K562 (cell line): ENCODE results near the gene POU4F2. TPM values are rescaled to one million over a fixed set of nuclear protein-coding genes. Genes with fewer than 3 reads are reported as not detected.

Experiments used
- ATAC-seq: fragments of 200-7000 bp; cut with Tn5 transposase; 3 replicates; pipeline ENCODE4 v1.9.1; 2020; ENCODE audit warnings: moderate library complexity
- BruUV-seq: library from RNA; stranded (reverse); fragments of 400-500 nt; replicated peaks from 2 replicates; lab custom pipeline; 2021; lab: Mats Ljungman, UMichigan
- CTCF ChIA-PET: fragments of 300-600 bp; formaldehyde crosslinking; extraction: SDS; loops from one replicate; lab custom pipeline; 2021; ENCODE audit warnings: low intra/inter-chr PET ratio; lab: Yijun Ruan, JAX
- POLR2A ChIA-PET: fragments of 300-600, 350-650 bp; sonication (Branson Sonifier 250); formaldehyde crosslinking; extraction: SDS; loops from one replicate; lab custom pipeline; 2021; ENCODE audit warnings: antibody characterized with exemption, inconsistent platforms; lab: Yijun Ruan, JAX
- DNase-seq, 4 experiments: peaks; one replicate each; pipeline versions ENCODE4 v3.0.0 to v3.0.0-alpha.2; 2011 to 2018; ENCODE audit warnings: low spot score in 3 of 4, mixed read lengths in 3 of 4; ENCODE audit errors: extremely low read depth in 1 of 4
- FAIRE-seq: peaks from 2 replicates; lab custom pipeline; 2011; peaks lifted over from hg19 to GRCh38; lab: Jason Lieb, UNC
- H2AFZ ChIP-seq: 2 replicates; pipeline ENCODE4 v1.6.0; 2011; ENCODE audit warnings: low read depth, low read length, control low read depth, inconsistent platforms
- H3K27ac ChIP-seq: fragments of 200-600 bp; 3 replicates; pipeline ENCODE4 v1.8.0; 2011; ENCODE audit warnings: low read depth, mild to moderate bottlenecking, control low read depth, inconsistent platforms, low read length, moderate library complexity, mixed read lengths; ENCODE audit errors: extremely low read depth
- H3K27me3 ChIP-seq, 2 experiments: fragments of 300-600 bp in 1 of 2; 2 replicates in 1 of 2; 3 replicates in 1 of 2; pipeline versions ENCODE4 v1.6.0 to v1.8.0; 2011; ENCODE audit warnings: inconsistent platforms in 2 of 2, low read length in 2 of 2, mild to moderate bottlenecking in 1 of 2, mixed read lengths in 1 of 2, moderate library complexity in 1 of 2; ENCODE audit not compliant: control insufficient read depth in 2 of 2, insufficient read depth in 2 of 2
- H3K36me3 ChIP-seq: fragments of 300-600 bp; 3 replicates; pipeline ENCODE4 v1.8.0; 2011; ENCODE audit warnings: mild to moderate bottlenecking, low read length, inconsistent platforms; ENCODE audit not compliant: control insufficient read depth, insufficient read depth
- H3K4me1 ChIP-seq, 2 experiments: fragments of 200-600 bp in 1 of 2; replicated peaks in 1 of 2; 2 replicates in 1 of 2; 3 replicates in 1 of 2; pipeline versions ENCODE4 v1.5.1 to v1.8.0; 2011; ENCODE audit warnings: inconsistent platforms in 2 of 2, low read length in 2 of 2, mild to moderate bottlenecking in 1 of 2, mixed read lengths in 1 of 2, moderate library complexity in 1 of 2; ENCODE audit not compliant: control insufficient read depth in 2 of 2, insufficient read depth in 2 of 2
- H3K4me2 ChIP-seq: 2 replicates; pipeline ENCODE4 v1.6.1; 2011; ENCODE audit warnings: low read length, control low read depth, inconsistent platforms, mixed read lengths; ENCODE audit not compliant: insufficient read depth
- H3K4me3 ChIP-seq: fragments of 200-600 bp; sonication (generic), shearing (Covaris generic); 2 replicates; pipeline ENCODE4 v1.5.1; 2016; ENCODE audit warnings: control low read depth, inconsistent platforms
- H3K79me2 ChIP-seq: fragments of 200-600 bp; 3 replicates; pipeline ENCODE4 v1.8.0; 2011; ENCODE audit warnings: low read length, inconsistent platforms; ENCODE audit not compliant: control insufficient read depth, insufficient read depth
- H3K9ac ChIP-seq, 2 experiments: 2 replicates each; pipeline versions ENCODE4 v1.6.0 to v1.6.1; 2011; ENCODE audit warnings: low read depth in 2 of 2, low read length in 2 of 2, control low read depth in 1 of 2, inconsistent platforms in 1 of 2, mild to moderate bottlenecking in 1 of 2, mixed read lengths in 1 of 2; ENCODE audit not compliant: insufficient read depth in 1 of 2
- H3K9me1 ChIP-seq: one replicate; pipeline ENCODE4 v1.6.0; 2011; ENCODE audit warnings: inconsistent platforms, mild to moderate bottlenecking, low read length, moderate library complexity; ENCODE audit not compliant: control insufficient read depth, insufficient read depth
- H3K9me3 ChIP-seq: replicated peaks from 2 replicates; pipeline ENCODE4 v1.5.1; 2011; ENCODE audit warnings: low read depth, low read length, inconsistent platforms; ENCODE audit not compliant: control insufficient read depth, insufficient read depth
- H4K20me1 ChIP-seq: replicated peaks from 2 replicates; pipeline ENCODE4 v1.6.1; 2011; ENCODE audit warnings: low read length, inconsistent platforms, mixed read lengths; ENCODE audit not compliant: control insufficient read depth, insufficient read depth
- ARNT ChIP-seq, 2 experiments: fragments of 450-650 bp; IDR thresholded peaks; 2 replicates each; pipeline ENCODE4 v1.6.1; 2016; ENCODE audit warnings: mild to moderate bottlenecking in 1 of 2
- BCOR ChIP-seq: fragments of 450-650 bp; IDR thresholded peaks from 2 replicates; pipeline ENCODE4 v1.6.1; 2016
- ESRRA ChIP-seq: fragments of 450-650 bp; IDR thresholded peaks from 2 replicates; pipeline ENCODE4 v1.6.1; 2014; ENCODE audit warnings: low read depth, mild to moderate bottlenecking, moderate library complexity, borderline replicate concordance
- FOXA1 ChIP-seq: fragments of 450-650 bp; IDR thresholded peaks from 2 replicates; pipeline ENCODE4 v1.6.1; 2016; ENCODE audit warnings: mild to moderate bottlenecking, borderline replicate concordance
- FOXP1 ChIP-seq: sonication (generic); formaldehyde crosslinking; IDR thresholded peaks from 2 replicates; pipeline ENCODE4 v1.8.0; 2022; ENCODE audit warnings: mild to moderate bottlenecking, missing genetic modification reagents
- GABPB2 ChIP-seq: fragments of 250-450 bp; sonication (Bioruptor Pico); conservative IDR thresholded peaks from 2 replicates; pipeline ENCODE4 v1.5.1; 2021; ENCODE audit warnings: mild to moderate bottlenecking
- GTF2A2 ChIP-seq: IDR thresholded peaks from 2 replicates; pipeline ENCODE4 v1.6.1; 2016; ENCODE audit warnings: mild to moderate bottlenecking, missing genetic modification characterization, missing compliant biosample characterization
- HNRNPUL1 ChIP-seq: fragments of 200-400 bp; formaldehyde crosslinking; IDR thresholded peaks from 2 replicates; pipeline ENCODE4 v1.6.1; 2017; ENCODE audit warnings: low read length
- LCOR ChIP-seq: sonication (generic); formaldehyde crosslinking; IDR thresholded peaks from 2 replicates; pipeline ENCODE4 v1.8.0; 2022; ENCODE audit warnings: mild to moderate bottlenecking, missing genetic modification reagents
- MED1 ChIP-seq: sonication (generic); formaldehyde crosslinking; IDR thresholded peaks from 2 replicates; pipeline ENCODE4 v1.8.1; 2023; ENCODE audit warnings: missing genetic modification reagents, borderline replicate concordance
- MYBL2 ChIP-seq, 2 experiments: fragments of 450-650 bp in 1 of 2; sonication (generic) in 1 of 2; formaldehyde crosslinking in 1 of 2; IDR thresholded peaks; 2 replicates each; pipeline versions ENCODE4 v1.6.1 to v1.8.1; 2017 to 2022; ENCODE audit warnings: borderline replicate concordance in 1 of 2, inconsistent platforms in 1 of 2, low read depth in 1 of 2, mild to moderate bottlenecking in 1 of 2, missing genetic modification reagents in 1 of 2, moderate library complexity in 1 of 2
- MYNN ChIP-seq, 2 experiments: sonication (generic); formaldehyde crosslinking in 1 of 2; IDR thresholded peaks; 2 replicates each; pipeline versions ENCODE4 v1.5.0 to v1.6.1; 2016 to 2020; ENCODE audit warnings: antibody characterized with exemption in 1 of 2, missing genetic modification reagents in 1 of 2
- PHF8 ChIP-seq: fragments of 200-600 bp; sonication (generic); IDR thresholded peaks from 2 replicates; pipeline ENCODE4 v1.6.1; 2012; ENCODE audit warnings: mixed run types, mild to moderate bottlenecking, inconsistent platforms, low read length, moderate library complexity, borderline replicate concordance
- SIRT6 ChIP-seq: IDR thresholded peaks from one replicate; pipeline ENCODE4 v1.6.1; 2012; ENCODE audit warnings: low read depth, mild to moderate bottlenecking, control low read depth, inconsistent platforms, low read length, moderate library complexity
- STAG1 ChIP-seq: sonication (generic); formaldehyde crosslinking; IDR thresholded peaks from 2 replicates; pipeline ENCODE4 v1.5.0; 2020; ENCODE audit warnings: missing genetic modification reagents, borderline replicate concordance
- TBL1XR1 ChIP-seq, 2 experiments: IDR thresholded peaks; 2 replicates each; pipeline ENCODE4 v1.6.1; 2012; ENCODE audit warnings: improper control_type of control experiment in 2 of 2, low read length in 2 of 2, mild to moderate bottlenecking in 1 of 2
- TCF3 ChIP-seq: sonication (generic); formaldehyde crosslinking; IDR thresholded peaks from 2 replicates; pipeline ENCODE4 v1.4.0; 2020; ENCODE audit warnings: mild to moderate bottlenecking, missing genetic modification reagents
- THRA ChIP-seq: fragments of 450-650 bp; IDR thresholded peaks from 2 replicates; pipeline ENCODE4 v1.6.1; 2017; ENCODE audit warnings: mild to moderate bottlenecking, moderate library complexity
- TRIM28 ChIP-seq: fragments of 450-650 bp; IDR thresholded peaks from 2 replicates; pipeline ENCODE4 v1.6.1; 2017
- ZNF398 ChIP-seq: fragments of 250-450 bp; sonication (Bioruptor Pico); IDR thresholded peaks from 2 replicates; pipeline ENCODE4 v1.8.0; 2021; ENCODE audit warnings: moderate library complexity, mild to moderate bottlenecking, inconsistent platforms
- ZNF76 ChIP-seq: fragments of 250-450 bp; sonication (Bioruptor Pico); IDR thresholded peaks from 2 replicates; pipeline ENCODE4 v1.4.0; 2020; ENCODE audit warnings: mild to moderate bottlenecking, moderate library complexity, borderline replicate concordance
- ZSCAN32 ChIP-seq: fragments of 450-650 bp; formaldehyde crosslinking; IDR thresholded peaks from 2 replicates; pipeline ENCODE4 v1.4.0; 2020; ENCODE audit warnings: mild to moderate bottlenecking, moderate library complexity
- WGBS: fragments of 100-300 bp; shearing (Covaris generic); methylation state at CpG from one replicate; pipeline ENCODE4 v1.1.6; 2016; ENCODE audit warnings: low coverage, mixed read lengths; ENCODE audit not compliant: insufficient coverage; ENCODE audit errors: missing lambda C conversion rate; 5-methylcytosine and 5-hydroxymethylcytosine counted together
- in situ Hi-C: fragments of 300-500 bp; cut with MboI; formaldehyde crosslinking; loops from 4 replicates; pipeline ENCODE4 v1.15.0; 2018; ENCODE audit warnings: inconsistent platforms, mixed read lengths
- intact Hi-C: fragments of 100-400 bp; cut with micrococcal nuclease; formaldehyde crosslinking; loops from 2 replicates; pipeline ENCODE4 v1.14.2; 2022
- polyA plus RNA-seq, 8 experiments: library from polyadenylated mRNA; depleted of rRNA in 4 of 8; stranded (reverse) in 5 of 8; unstranded in 3 of 8; fragments of >200 nt; fragmentation: Nextera tagmentation in 2 of 8; fragmentation: Illumina TruSeq in 1 of 8; extraction: Ambion mirVana in 2 of 8; extraction: Trizol in 1 of 8; gene quantifications; 2 replicates each; pipeline versions ENCODE4 v1.2.1 to v1.2.3, GENCODE V29; 2011 to 2014; ENCODE audit warnings: inconsistent platforms in 1 of 8, missing spikeins in 1 of 8
- total RNA-seq, 7 experiments: library from RNA; depleted of rRNA in 6 of 7; stranded (reverse); fragments of >200 nt in 6 of 7; fragmentation: Illumina TruSeq in 2 of 7; extraction: Trizol in 2 of 7; gene quantifications; 2 replicates each; pipeline versions ENCODE4 v1.2.1 to v1.2.3, GENCODE V29; 2011 to 2021; ENCODE audit warnings: low replicate concordance in 1 of 7

The POU4F2 gene
- total and polyA plus RNA-seq, 9 of the 15 experiments (the other 6 are each of a cell fraction or from before 2014, with no cell fraction given): not detected

GRCh38 chr4:146633471-146633800 lies 5.3 kb upstream of the POU4F2 start (continued):
- TF ChIP-seq MYBL2 (IDR thresholded peaks at IDR 0.05; ENCODE audit: low read depth) (no peak), MYBL2 (CRISPR knock-in tag; IDR thresholded peaks at IDR 0.05; ENCODE audit: borderline replicate concordance) (no peak), SIRT6 (no peak), GTF2A2 (tag) (no peak), MYNN (IDR thresholded peaks at IDR 0.05) (no peak), MYNN (CRISPR knock-in tag; IDR thresholded peaks at IDR 0.05) (no peak), ESRRA (no peak), TBL1XR1 (IDR thresholded peaks at IDR 0.05; ENCODE audit: low read length in 2 of 2) (no peak)

GRCh38 chr4:146634825-146635224 lies 3.9 kb upstream of the POU4F2 start:
- H3K9me3 ChIP-seq: no peaks in the 10 kb centered on the region
- 1% methylated on average over 7 of the region's 7 CpGs for WGBS
- no peak overlapping the region for H2AFZ ChIP-seq
- FAIRE-seq: no peak
- ChIA-PET CTCF (no interaction called here), POLR2A (no interaction called here)
- H3K36me3 ChIP-seq: no peaks in the 10 kb centered on the region
- H3K4me1 ChIP-seq: peaks cover 0 to 4% of the 10 kb centered on the region in 2 experiments; a peak in 2 of 5 replicates
- BruUV-seq: no TSS peak
- H4K20me1 ChIP-seq: 0 out of 2 replicates have a peak, but pooled peaks cover 5% of the 10 kb centered on the region
- no peak overlapping the region for H3K9ac ChIP-seq
- H3K27ac ChIP-seq: no peak overlapping the region
- no peak overlapping the region for H3K4me2 ChIP-seq
- no peak for ATAC-seq
- intact Hi-C loops (no loop called here), in situ Hi-C loops (no loop called here)
- H3K9me1 ChIP-seq: no peaks in the 10 kb centered on the region
- DNase-seq: no peak
- no peaks in the 10 kb centered on the region for H3K79me2 ChIP-seq
- H3K27me3 ChIP-seq: peaks cover 2 to 27% of the 10 kb centered on the region in 2 experiments; a peak in 3 of 5 replicates
- no peak overlapping the region for H3K4me3 ChIP-seq
- no peak for TF ChIP-seq PHF8
- no peak for TF ChIP-seq LCOR (CRISPR knock-in tag)
- TF ChIP-seq HNRNPUL1: no peak
- no peak for TF ChIP-seq TRIM28
- no peak for TF ChIP-seq ZNF398
- TF ChIP-seq FOXP1 (CRISPR knock-in tag): no peak
- no peak for TF ChIP-seq GABPB2 (CRISPR knock-in tag)
- TF ChIP-seq THRA: no peak
- no peak for TF ChIP-seq ZSCAN32
- TF ChIP-seq ZNF76 (CRISPR knock-in tag): no peak
- TF ChIP-seq BCOR: no peak
- TF ChIP-seq TCF3 (CRISPR knock-in tag): no peak
- TF ChIP-seq STAG1 (CRISPR knock-in tag): no peak
- TF ChIP-seq MED1 (CRISPR knock-in tag): no peak
- no peak for TF ChIP-seq FOXA1
- TF ChIP-seq ARNT (IDR thresholded peaks at IDR 0.05): no peak
